Testis (tissue), 2 donors: Measurements from ENCODE around the gene GPAT2.
"Not testable (repeated sequence)": the region's sequence is repeated elsewhere in the genome, so short reads cannot be mapped to it uniquely, and the experiment has no call there.

ENCODE experiments used
- CTCF ChIP-seq, 3 experiments: fragments of 450-650 bp in 2 of 3; fragments of 200-600 bp in 1 of 3; sonication (generic) in 1 of 3; IDR thresholded peaks; one replicate each; pipeline ENCODE4 v1.5.1; 2016 to 2019; ENCODE audit warnings: antibody characterized with exemption in 3 of 3, mild to moderate bottlenecking in 2 of 3, moderate library complexity in 1 of 3
- POLR2A ChIP-seq: fragments of 450-650 bp; IDR thresholded peaks from one replicate; pipeline ENCODE4 v1.6.1; 2017; ENCODE audit warnings: antibody characterized with exemption, mild to moderate bottlenecking, moderate library complexity

GRCh38 chr2:96011129-96011455 is 23.6 kb downstream of the GPAT2 start:
- not testable (repeated sequence) for TF ChIP-seq POLR2A; CTCF (IDR thresholded peaks at IDR 0.05)
